Left hindlimb (tissue), 1 donor: ENCODE data around the gene PDCD4.
"Not testable (repeated sequence)": the region's sequence is repeated elsewhere in the genome, so short reads cannot be mapped to it uniquely, and the experiment has no call there.

Source experiments
- DNase-seq: peaks from one replicate; pipeline ENCODE4 v3.0.0-alpha.2; 2018

The PDCD4 gene

DNA sequence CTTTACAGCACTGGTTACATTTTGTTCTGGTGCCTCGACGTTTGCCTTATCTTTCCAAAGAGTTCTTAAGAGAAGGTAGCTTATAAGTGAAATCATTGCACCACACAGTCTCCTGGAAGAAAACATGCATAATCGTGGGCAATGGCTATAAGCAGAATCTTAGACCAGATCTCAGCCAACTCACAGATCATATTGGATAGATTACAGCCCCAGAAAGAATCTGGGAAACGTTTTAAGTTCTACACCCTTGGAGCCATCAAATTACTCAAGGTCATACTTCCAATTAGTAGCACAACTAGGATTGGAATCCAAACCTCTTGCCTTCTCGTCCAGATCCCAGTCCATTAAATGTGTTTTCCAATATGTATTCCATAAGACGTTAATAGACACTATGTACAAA lies 8.8 kb upstream of the PDCD4 start:
- DNase-seq, result no peak

- DNase-seq, result no peak
Observed at GRCh38 chr10:110863361-110863760, 8.4 kb upstream of the PDCD4 start.

DNA sequence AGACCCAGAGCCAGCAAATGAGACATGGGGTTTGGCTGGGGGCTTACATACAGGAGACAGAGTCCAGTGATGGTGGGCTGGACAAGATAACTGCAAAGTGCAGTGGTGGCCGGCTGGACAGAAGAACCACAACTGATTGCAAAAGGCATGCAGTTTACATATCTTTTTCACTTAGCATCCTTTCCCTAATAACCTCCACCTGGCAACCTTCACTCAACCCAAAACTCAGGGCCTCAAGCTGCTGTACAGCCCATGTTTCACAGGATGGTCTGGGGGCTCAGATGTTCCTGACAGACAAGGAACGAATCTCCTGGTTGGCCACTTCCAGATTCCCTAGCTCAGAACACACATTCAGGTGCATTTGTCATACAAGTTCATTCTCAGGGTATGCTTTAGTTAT lies 7.8 kb upstream of the PDCD4 start:
- no peak for DNase-seq

DNA sequence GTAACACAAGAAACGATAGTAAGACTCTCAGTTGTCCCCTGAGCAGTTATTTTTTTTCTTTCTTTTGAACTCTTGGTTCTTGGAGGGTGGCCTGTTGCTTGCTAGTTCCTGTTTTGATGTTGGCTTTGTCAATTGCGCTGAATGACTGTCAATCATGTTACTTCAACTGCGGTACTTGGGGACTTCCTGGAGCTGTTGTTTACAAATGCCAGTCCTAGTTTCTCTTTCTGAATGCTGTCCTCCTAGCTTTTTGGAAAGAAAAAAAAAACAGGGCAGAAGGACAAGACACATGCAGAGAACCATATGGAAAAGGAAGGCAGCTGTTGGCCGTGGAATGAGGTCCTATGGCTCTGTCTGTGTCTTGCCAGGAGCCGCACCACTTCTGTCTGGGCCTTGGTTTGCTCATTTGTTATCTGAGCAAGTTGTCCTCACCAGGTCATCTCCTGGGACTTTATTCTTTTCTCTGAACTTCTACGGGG lies 7.0 kb upstream of the PDCD4 start:
- DNase-seq, result no peak

- DNase-seq, result peak; percentile 78
Observed at GRCh38 chr10:110865186-110865808, 6.4 kb upstream of the PDCD4 start.

- no peak for DNase-seq
Observed at GRCh38 chr10:110865809-110866482, 5.8 kb upstream of the PDCD4 start.

DNA sequence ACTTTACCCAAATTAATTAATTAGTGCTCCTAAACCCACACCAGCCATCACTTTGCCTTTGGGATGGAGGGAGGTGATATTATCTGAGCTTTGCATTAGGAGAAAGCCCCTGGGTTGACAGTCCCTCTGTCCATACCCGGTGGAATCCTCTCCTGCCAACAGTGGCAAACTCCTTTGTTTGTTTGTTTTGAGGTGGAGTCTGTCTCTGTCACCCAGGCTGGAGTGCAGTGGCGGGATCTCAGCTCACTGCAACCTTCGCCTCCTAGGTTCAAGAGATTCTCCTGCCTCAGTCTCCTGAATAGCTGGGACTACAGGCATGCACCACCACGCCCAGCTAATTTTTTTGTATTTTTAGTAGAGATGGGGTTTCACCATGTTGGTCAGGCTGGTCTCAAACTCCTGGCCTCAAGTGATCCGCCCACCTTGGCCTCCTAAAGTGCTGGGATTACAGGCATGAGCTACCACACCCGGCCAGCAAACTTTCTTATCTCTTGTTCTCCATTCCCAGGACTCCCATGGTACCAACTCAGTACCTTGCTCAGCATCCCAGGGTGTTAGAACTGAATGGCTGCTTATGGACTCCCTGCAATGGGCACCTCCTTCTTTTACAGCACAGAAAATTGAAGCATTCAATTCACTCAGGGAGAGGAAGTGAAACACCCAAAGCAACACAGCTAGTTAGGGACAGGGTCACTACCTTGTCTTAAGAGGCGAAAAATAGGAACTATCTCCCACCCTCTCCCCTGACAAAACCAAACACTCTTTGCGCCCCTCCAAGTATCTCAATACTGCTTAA lies 4.5 kb upstream of the PDCD4 start:
- DNase-seq, result not testable (repeated sequence)

DNA sequence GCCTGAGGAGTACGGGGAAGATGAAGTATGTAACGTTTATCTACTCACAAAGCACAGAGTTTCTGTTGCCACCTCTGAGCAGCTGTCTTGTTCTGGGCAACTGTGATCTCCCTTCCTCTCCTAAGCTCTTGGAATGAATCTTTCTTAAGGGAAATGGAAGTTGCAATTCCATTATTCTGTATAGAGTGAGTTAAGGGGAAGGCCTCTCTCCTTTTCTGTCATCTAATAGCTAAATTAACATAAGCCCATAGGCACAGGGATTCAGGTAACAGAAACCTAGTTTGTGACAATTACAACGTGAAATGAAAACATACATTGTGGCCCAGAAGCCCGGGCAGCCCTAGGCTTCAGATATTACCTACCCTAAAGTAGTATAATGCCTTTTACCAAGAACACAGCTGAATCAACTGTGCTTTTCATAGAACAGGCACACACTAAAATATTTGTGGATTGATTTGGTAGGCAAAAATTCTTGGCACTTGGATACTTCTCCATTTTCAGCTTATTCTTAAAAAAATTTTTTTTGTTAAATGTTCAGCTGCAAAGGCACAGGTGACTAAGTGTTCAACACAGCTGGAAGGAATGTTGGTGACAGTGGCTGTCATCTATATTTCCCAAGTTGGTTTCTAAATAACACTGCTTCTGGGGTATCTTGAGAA lies 3.8 kb upstream of the PDCD4 start:
- no peak for DNase-seq

DNA sequence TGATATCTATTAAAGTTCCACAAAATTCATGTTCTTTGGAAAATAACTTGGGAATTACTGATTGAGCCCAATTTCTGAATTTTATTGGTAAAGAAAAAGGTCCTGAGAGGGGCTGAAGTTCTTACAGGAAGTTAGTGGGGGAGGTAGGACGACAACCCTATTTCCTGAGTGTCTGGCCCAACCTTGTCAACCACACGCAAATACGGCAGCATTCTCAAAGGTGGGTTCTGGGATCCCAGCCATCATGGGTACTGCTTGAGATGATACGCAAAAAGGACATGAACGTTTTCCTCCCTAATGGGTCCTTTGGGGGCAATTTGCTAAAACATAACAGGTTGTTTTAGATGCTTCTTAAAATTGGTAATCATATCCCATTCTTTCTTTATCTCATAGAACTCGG lies 2.7 kb upstream of the PDCD4 start:
- no peak for DNase-seq

GRCh38 chr10:110870823-110871297 lies 868 bp upstream of the PDCD4 start:
- no peak for DNase-seq

DNA sequence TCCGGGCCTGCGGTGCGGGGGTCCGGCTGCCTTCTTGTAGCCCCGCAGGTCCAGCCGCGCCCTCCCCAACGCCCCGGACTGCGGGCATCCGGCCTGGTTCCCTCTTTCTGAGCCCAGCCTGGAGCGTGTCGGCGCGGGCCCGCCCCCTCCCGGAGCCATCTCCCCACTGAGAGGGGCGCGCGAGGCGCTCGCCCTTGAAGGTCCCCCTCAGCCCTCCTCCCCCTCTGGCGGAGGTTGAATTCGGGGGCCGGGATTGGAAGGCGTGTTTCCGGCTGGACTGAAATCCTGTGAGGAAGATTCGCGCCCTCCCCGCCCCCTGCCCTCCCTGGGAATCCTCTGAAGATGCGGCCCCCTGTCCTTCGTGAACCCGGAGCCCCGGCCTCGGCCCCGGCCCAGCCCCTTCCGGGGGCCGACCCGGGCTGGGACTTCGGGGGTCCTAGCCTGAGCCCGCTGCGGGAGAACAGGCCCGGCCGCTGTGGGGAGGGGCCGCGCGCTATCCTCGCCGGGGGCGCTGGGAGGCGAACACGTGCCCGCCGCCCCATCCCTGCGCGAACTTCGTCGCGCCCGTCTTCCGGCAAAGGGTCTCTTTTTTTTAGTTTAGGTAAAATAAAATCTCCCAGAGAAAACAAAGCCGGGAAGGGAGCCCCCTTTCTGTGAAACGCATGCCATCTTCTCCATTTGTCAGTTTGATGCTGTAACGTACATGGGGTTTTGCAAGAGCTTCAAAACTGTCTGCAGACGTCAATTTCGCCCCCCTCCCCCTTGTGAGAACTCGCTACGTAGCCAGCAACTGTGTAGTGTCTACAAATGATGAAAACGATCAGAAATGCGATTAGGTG lies 636 bp downstream of the PDCD4 start:
- peak; percentile 94 for DNase-seq

DNA sequence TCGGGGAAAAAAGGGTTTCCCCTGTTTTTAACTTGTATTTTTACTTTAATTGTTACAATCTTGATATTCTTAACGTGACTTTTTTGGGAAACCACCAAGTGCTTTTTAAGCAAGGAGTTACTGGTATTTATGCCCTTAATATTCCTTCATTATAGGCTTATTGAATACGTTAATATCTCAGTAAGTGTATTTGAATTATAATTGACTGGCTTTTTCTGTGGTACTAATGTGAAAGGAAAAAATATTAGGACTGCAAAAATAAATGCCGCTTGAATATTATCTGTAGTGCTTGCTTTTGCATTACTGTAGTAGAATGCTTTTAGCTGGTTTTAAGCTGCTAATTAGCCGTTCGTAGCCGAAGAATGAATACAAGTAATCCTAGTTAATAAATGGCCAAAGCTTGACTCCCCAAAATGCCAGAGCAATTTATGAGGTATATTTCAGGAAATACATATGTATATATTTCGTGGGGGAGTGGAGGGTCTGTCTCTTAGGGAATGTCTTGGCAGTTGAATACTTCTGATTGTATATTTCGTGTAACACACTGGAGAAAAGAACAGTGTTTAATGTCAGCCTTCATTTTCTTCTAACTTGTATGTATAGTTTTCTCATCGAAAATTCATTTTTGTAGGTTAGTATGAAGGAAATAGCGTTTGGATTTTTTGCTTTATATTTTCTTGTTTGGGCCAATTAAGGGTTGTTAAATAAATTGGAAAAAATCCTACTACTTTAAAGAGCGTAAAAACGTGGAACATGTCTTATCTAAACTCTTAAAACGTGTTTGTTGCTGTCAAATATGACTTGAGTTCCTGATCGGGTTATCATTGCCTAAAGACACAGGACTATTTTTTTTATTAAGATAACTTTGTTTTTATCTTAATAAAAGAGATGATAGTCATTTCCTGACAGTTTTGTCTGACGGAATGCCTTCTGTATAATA lies 1.5 kb downstream of the PDCD4 start:
- no peak for DNase-seq

GRCh38 chr10:110873951-110874350 lies 2.2 kb downstream of the PDCD4 start:
- DNase-seq, result no peak

GRCh38 chr10:110876000-110876399 lies 4.3 kb downstream of the PDCD4 start:
- no peak for DNase-seq

DNA sequence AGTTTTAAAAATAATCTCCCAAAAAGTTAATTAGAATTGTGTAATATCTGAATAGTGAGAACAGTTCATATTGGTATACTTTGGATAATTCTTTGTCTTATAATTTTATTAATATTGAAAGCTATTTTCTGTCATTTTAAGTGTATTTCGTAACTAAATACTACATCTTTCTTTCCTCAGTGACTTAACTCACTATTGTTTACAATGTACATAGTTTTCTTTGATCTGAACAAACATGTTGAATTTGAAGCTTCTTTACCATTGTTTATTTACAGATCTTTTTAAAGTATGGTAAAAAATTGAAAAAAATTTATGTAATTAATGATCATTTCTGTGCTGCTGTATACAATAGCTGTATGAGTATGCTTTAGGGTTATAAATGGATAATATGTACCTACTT lies 5.1 kb downstream of the PDCD4 start:
- no peak for DNase-seq

DNA sequence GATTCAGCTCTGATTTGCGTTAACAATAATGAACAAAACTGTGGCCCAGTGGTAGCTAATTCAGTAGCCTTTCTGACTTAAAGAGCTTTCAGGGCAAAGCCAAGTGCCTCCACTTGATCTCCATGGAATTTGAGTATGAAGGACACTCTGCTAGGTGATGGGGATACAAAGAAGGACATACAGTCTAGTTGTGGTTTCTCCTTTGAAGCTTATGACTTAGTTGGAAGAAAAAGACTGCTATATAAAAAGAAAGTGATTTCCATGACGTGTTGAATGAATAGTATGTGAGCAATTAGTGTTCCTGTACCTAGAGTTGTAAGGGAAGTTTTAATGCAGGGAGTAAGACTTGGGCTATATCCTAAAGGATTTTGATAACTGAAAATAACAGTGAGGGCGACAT lies 8.3 kb downstream of the PDCD4 start:
- DNase-seq, result no peak

GRCh38 chr10:110881247-110881646 lies 9.5 kb downstream of the PDCD4 start:
- DNase-seq, result no peak

DNA sequence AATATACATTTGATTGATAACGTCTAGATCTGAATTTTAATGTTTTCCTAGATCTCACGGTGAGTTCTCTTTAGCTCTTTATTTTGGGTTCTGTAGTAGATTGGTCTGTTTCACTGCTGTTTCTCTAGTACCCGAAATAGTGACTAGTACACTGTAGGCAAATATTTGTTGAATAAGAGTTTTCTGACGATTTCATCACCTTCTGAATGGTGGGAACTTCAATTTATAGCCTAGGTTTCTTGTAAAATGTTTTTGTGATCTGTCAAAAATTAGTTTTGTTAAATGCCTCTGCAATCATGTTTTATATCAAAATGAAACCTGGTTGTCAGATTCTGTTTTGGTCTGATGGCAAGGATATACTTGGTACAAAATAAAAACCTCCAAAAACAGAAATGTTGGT lies 10.2 kb downstream of the PDCD4 start:
- DNase-seq, result no peak

- no peak for DNase-seq
Observed at GRCh38 chr10:110883924-110884323, 12.2 kb downstream of the PDCD4 start.

- DNase-seq, result no peak
Observed at GRCh38 chr10:110885932-110886674, 14.4 kb downstream of the PDCD4 start.
